Type B pancreatic cell (in vitro differentiated cells): Measurements from ENCODE around the gene KLK7. TPM values are rescaled to one million over a fixed set of nuclear protein-coding genes. Genes with fewer than 3 reads are reported as not detected.

Experiments
- DNase-seq: peaks from one replicate; pipeline ENCODE4 v3.0.0; 2021; ENCODE audit warnings: mixed read lengths; ENCODE audit not compliant: unreplicated experiment; ENCODE audit errors: extremely low spot score
- H3K27ac Mint-ChIP-seq: 2 replicates; pipeline ENCODE4 v1.8.0; 2021; ENCODE audit warnings: mild to moderate bottlenecking, mixed read lengths
- H3K27me3 Mint-ChIP-seq: 2 replicates; pipeline ENCODE4 v1.8.0; 2021; ENCODE audit warnings: mixed read lengths
- H3K36me3 Mint-ChIP-seq: 2 replicates; pipeline ENCODE4 v1.8.0; 2021; ENCODE audit warnings: mixed read lengths
- H3K4me1 Mint-ChIP-seq: one replicate; pipeline ENCODE4 v1.8.0; 2021; ENCODE audit warnings: mixed read lengths; ENCODE audit not compliant: unreplicated experiment
- H3K4me3 Mint-ChIP-seq: 2 replicates; pipeline ENCODE4 v1.8.0; 2021; ENCODE audit warnings: mild to moderate bottlenecking, mixed read lengths
- H3K9me3 Mint-ChIP-seq: 2 replicates; pipeline ENCODE4 v1.8.0; 2021; ENCODE audit warnings: mixed read lengths
- CTCF ChIP-seq: fragments of 200-600 bp; sonication (generic); conservative IDR thresholded peaks from 2 replicates; pipeline ENCODE4 v1.5.0; 2021; ENCODE audit warnings: antibody characterized with exemption, mild to moderate bottlenecking
- long read RNA-seq: library from polyadenylated mRNA; unstranded; transcript quantifications from one replicate; pipeline ENCODE4 v2.0.0, GENCODE V29; 2020
- total RNA-seq: library from RNA; stranded (reverse); gene quantifications from 2 replicates; pipeline ENCODE4 v1.2.1, GENCODE V29; 2021; ENCODE audit warnings: low replicate concordance

The KLK7 gene
- 0.36 TPM in 1 of 2 replicates, not detected in the other for total RNA-seq
- long read RNA-seq: 0 reads

- no peak for DNase-seq
- Mint-ChIP-seq H3K9me3 (no peaks in the 10 kb centered on the region), H3K27me3 (peaks cover 44% of the 10 kb centered on the region), H3K4me1 (no peaks in the 10 kb centered on the region), H3K4me3 (no peak within 1 kb of the TSS), H3K36me3 (no peaks in the 10 kb centered on the region), H3K27ac (no peak within 1 kb of the TSS)
- no peak for TF ChIP-seq CTCF
These were observed at the start of gene KLK7 for GRCh38 chr19:50983625-50984292. TSS of gene KLK7 (minus strand) at chr19:50983917. CDS start at chr19:50982399, 1,518 bp downstream.

DNA sequence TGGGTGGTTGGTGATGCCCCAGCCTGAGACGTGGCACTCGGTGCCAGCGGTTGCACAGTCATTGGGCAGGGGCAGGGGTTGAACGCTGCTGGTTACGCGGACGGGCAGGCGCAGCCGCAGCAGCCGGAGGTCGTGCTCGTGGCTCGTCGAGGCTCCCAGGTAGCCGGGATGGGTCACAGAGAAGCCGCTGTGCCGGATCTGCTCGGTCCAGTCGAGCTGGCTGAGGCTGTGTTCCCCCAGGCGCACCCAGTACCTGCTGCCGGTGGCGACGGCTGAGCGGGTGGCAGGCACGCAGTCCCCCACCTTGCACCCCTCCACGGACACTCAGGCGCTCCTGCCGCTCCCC is 48.1 kb upstream of the KLK7 start:
- H3K27me3 Mint-ChIP-seq: peaks cover 24% of the 10 kb centered on the region
- H3K9me3 Mint-ChIP-seq: no peaks in the 10 kb centered on the region
- peaks cover 3% of the 10 kb centered on the region for H3K36me3 Mint-ChIP-seq
- no peak for DNase-seq
- no peak for TF ChIP-seq CTCF
- peaks cover 4% of the 10 kb centered on the region for H3K4me1 Mint-ChIP-seq
- H3K27ac Mint-ChIP-seq: no peak overlapping the region
- no peak overlapping the region for H3K4me3 Mint-ChIP-seq

GRCh38 chr19:51031220-51031879 is 47.6 kb upstream of the KLK7 start:
- H3K4me3 Mint-ChIP-seq: no peak overlapping the region
- DNase-seq: no peak
- H3K36me3 Mint-ChIP-seq: peaks cover 3% of the 10 kb centered on the region
- H3K27ac Mint-ChIP-seq: no peak overlapping the region
- TF ChIP-seq CTCF: no peak
- H3K27me3 Mint-ChIP-seq: peaks cover 27% of the 10 kb centered on the region
- H3K9me3 Mint-ChIP-seq: no peaks in the 10 kb centered on the region
- H3K4me1 Mint-ChIP-seq: peaks cover 4% of the 10 kb centered on the region

DNA sequence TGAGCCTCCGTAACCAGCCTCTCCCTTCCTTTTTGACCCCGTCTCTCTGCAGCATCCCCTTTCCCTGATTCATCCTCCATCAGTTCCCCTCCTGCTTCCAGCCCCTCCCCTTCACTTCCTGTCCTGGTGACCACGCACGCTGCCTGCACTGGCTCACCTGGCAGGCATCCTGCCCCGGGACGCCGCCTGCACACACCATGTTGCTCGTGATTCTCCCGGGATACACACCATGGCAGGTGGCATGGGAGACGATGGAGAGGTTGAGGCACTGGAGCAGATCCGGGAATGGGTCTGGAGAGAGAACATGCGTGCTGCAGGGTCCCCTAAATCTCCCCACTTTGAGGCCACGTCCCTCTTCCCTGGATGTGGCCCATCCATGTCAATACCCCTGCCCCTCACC is 46.9 kb upstream of the KLK7 start:
- Mint-ChIP-seq H3K36me3 (peaks cover 3% of the 10 kb centered on the region), H3K4me1 (peaks cover 4% of the 10 kb centered on the region), H3K9me3 (no peaks in the 10 kb centered on the region), H3K27me3 (peaks cover 26% of the 10 kb centered on the region), H3K27ac (no peak overlapping the region), H3K4me3 (no peak overlapping the region)
- no peak for DNase-seq
- TF ChIP-seq CTCF: no peak

GRCh38 chr19:51029718-51030117 is 46.0 kb upstream of the KLK7 start:
- Mint-ChIP-seq H3K36me3 (peaks cover 3% of the 10 kb centered on the region), H3K9me3 (no peaks in the 10 kb centered on the region), H3K27me3 (peaks cover 30% of the 10 kb centered on the region), H3K27ac (no peak overlapping the region), H3K4me1 (peaks cover 2% of the 10 kb centered on the region), H3K4me3 (no peak overlapping the region)
- no peak for DNase-seq
- no peak for TF ChIP-seq CTCF
